Neural crest cell (in vitro differentiated cells): ENCODE data around the gene MRPL3. TPM values are rescaled to one million over a fixed set of nuclear protein-coding genes. Genes with fewer than 3 reads are reported as not detected.

Experiments used
- DNase-seq: peaks from one replicate; pipeline ENCODE4 v3.0.0; 2021; ENCODE audit warnings: low read depth, mixed read lengths, low spot score
- H3K27ac Mint-ChIP-seq: one replicate; pipeline ENCODE4 v1.8.0; 2021; ENCODE audit warnings: mild to moderate bottlenecking, mixed read lengths; ENCODE audit not compliant: unreplicated experiment
- H3K27me3 Mint-ChIP-seq: 2 replicates; pipeline ENCODE4 v1.8.0; 2021; ENCODE audit warnings: low read depth, mild to moderate bottlenecking, mixed read lengths
- H3K36me3 Mint-ChIP-seq: 2 replicates; pipeline ENCODE4 v1.8.0; 2021; ENCODE audit warnings: low read depth, mild to moderate bottlenecking, mixed read lengths
- H3K4me1 Mint-ChIP-seq: 2 replicates; pipeline ENCODE4 v1.8.0; 2021; ENCODE audit warnings: mixed read lengths
- H3K4me3 Mint-ChIP-seq: one replicate; pipeline ENCODE4 v1.8.0; 2021; ENCODE audit warnings: mild to moderate bottlenecking, mixed read lengths
- H3K9me3 Mint-ChIP-seq: 2 replicates; pipeline ENCODE4 v1.8.0; 2021; ENCODE audit warnings: mixed read lengths
- total RNA-seq: library from RNA; stranded (reverse); gene quantifications from 2 replicates; pipeline ENCODE4 v1.2.1, GENCODE V29; 2021
- TF ChIP-seq, protein P1 (sequence below): fragments of 200-600 bp; sonication (generic); conservative IDR thresholded peaks from 2 replicates; pipeline ENCODE4 v1.5.0; 2021; ENCODE audit warnings: antibody characterized with exemption, mild to moderate bottlenecking

Gene MRPL3
- total RNA-seq, 1 donor from 2014 or later = 107 TPM

DNA sequence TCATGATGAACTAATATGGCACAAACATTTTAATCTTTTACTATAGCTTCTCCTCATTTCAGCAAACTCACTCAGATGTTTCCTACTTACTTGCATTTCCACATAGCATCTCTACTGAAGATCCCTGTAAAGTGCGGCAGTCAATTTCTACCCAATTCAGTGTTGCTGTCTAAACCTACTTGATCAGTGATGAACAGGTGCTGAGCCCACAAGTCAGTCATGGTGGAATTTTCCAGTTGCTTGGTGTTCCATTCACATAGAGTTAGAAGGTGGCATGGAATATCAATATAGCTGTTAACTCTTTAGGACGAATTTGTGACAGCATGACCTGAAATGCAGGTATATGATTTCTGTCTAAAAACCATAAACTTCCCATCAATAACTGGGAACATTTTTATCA is 22.7 kb downstream of the MRPL3 start:
- H3K27me3 Mint-ChIP-seq = no peaks in the 10 kb centered on the region
- no peak overlapping the region for H3K27ac Mint-ChIP-seq
- TF ChIP-seq, protein P1, sequence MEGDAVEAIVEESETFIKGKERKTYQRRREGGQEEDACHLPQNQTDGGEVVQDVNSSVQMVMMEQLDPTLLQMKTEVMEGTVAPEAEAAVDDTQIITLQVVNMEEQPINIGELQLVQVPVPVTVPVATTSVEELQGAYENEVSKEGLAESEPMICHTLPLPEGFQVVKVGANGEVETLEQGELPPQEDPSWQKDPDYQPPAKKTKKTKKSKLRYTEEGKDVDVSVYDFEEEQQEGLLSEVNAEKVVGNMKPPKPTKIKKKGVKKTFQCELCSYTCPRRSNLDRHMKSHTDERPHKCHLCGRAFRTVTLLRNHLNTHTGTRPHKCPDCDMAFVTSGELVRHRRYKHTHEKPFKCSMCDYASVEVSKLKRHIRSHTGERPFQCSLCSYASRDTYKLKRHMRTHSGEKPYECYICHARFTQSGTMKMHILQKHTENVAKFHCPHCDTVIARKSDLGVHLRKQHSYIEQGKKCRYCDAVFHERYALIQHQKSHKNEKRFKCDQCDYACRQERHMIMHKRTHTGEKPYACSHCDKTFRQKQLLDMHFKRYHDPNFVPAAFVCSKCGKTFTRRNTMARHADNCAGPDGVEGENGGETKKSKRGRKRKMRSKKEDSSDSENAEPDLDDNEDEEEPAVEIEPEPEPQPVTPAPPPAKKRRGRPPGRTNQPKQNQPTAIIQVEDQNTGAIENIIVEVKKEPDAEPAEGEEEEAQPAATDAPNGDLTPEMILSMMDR = no peak
- H3K4me1 Mint-ChIP-seq = no peaks in the 10 kb centered on the region
- H3K9me3 Mint-ChIP-seq = no peaks in the 10 kb centered on the region
- no peak for DNase-seq
- H3K36me3 Mint-ChIP-seq = peaks cover 7% of the 10 kb centered on the region
- H3K4me3 Mint-ChIP-seq = no peak overlapping the region

DNA sequence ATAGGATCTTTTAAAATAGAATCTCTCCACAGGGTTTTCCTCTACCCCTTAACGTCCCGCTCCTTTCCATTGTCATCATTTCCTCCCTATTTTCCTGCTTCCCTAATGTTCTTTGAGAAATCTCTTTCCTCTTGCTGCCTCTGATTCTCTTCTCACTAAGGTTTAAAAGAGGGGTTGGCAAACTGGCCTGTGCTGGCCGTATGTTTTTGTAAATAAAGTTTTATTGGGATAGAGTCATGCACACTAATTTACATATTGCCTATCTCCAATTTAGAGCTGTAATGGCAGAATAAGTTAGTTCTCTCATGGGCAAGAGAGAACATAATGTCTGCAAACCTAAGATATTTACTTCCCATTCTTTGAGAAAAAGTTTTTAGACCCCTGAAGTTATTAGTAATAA is 25.0 kb downstream of the MRPL3 start:
- peaks cover 16% of the 10 kb centered on the region for H3K36me3 Mint-ChIP-seq
- TF ChIP-seq, protein P1 = no peak
- no peak overlapping the region for H3K27ac Mint-ChIP-seq
- no peaks in the 10 kb centered on the region for H3K9me3 Mint-ChIP-seq
- no peak overlapping the region for H3K4me3 Mint-ChIP-seq
- peaks cover 8% of the 10 kb centered on the region for H3K4me1 Mint-ChIP-seq
- DNase-seq = no peak
- H3K27me3 Mint-ChIP-seq = no peaks in the 10 kb centered on the region

DNA sequence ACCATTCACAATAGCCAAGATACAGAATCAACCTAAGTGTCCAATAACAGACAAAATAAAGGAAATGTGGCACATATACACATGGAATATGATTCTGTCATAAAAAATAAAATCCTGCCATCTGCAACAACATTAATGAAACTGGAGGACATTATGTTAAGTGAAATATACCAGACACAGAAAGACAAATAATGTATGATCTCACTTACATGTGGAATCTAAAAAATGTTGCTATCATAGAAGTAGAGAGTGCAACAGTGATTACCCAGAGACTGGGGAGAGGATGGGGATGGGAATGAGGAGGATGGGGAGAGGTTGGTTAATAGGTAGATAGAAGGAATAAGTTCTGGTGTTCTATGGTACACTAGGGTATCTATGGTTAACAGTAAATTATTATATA is 28.7 kb downstream of the MRPL3 start:
- no peak for DNase-seq
- Mint-ChIP-seq H3K4me3 (no peak overlapping the region), H3K9me3 (no peaks in the 10 kb centered on the region), H3K27me3 (no peaks in the 10 kb centered on the region), H3K36me3 (peaks cover 27% of the 10 kb centered on the region), H3K27ac (no peak overlapping the region), H3K4me1 (peaks cover 14% of the 10 kb centered on the region)
- TF ChIP-seq, protein P1 = no peak

DNA sequence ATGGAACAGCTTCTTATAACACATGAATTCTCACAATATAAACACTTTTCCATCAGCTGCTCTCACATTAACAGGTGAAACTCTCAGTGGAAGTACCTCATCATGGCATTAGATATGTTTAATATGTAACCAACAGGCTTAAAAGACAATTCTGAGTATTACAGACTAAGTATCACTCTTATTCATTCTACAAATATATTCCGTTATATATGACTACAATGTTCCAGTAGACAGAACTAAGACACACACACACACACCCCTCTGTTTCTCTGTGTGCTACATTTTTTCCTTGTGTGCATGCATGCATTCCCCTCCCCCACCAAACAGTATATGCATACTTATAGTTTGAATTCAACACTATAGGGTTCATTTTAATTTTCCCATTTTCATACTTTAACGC is 32.4 kb downstream of the MRPL3 start:
- Mint-ChIP-seq H3K36me3 (peaks cover 25% of the 10 kb centered on the region), H3K4me3 (no peak overlapping the region), H3K27me3 (no peaks in the 10 kb centered on the region), H3K4me1 (peaks cover 14% of the 10 kb centered on the region), H3K27ac (no peak overlapping the region), H3K9me3 (no peaks in the 10 kb centered on the region)
- TF ChIP-seq, protein P1 = no peak
- no peak for DNase-seq

DNA sequence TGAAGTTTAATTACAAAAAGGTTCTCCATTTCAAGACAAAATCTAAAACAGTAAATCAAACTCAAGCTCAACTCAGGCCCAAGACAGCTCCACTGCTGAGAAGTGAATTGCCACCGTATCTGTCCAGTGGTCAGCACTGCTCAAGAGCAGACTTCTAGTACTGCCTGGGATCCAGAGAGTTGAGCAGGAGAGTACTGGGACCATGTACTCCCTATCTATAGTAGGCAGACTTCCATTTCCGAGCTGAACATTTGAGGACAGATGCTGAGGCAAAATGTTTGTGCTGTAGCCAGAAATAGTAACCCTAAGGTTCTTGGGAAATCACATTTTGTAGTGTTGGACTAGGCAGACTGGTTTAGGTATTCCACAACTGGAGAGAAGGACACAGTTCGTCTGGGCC is 44.1 kb downstream of the MRPL3 start:
- Mint-ChIP-seq H3K36me3 (peaks cover 28% of the 10 kb centered on the region), H3K27me3 (no peaks in the 10 kb centered on the region), H3K4me3 (no peak overlapping the region), H3K4me1 (no peaks in the 10 kb centered on the region), H3K9me3 (peaks cover 2% of the 10 kb centered on the region), H3K27ac (no peak overlapping the region)
- TF ChIP-seq, protein P1 = no peak
- DNase-seq = no peak

DNA sequence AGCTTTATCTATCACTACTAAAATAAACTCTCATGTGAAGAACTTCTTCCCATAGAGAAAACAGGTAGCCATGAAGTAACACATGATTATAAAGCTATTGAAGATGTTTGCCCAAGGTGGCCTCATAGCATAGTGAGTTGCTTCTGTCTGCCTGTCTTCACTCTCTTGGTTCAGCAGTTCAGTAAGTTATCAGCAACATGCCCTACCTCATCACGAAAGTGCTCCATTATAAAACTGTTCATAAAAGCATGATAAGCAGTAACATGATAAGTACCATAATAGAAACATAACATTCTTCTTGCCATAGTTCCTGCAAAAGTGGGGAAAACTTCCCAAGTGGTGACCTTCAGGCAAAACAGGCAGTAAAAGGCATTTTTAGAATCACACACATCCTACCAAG is 45.6 kb downstream of the MRPL3 start:
- Mint-ChIP-seq H3K4me1 (no peaks in the 10 kb centered on the region), H3K27ac (no peak overlapping the region), H3K4me3 (no peak overlapping the region), H3K9me3 (peaks cover 2% of the 10 kb centered on the region), H3K27me3 (no peaks in the 10 kb centered on the region), H3K36me3 (peaks cover 26% of the 10 kb centered on the region)
- DNase-seq = no peak
- TF ChIP-seq, protein P1 = no peak
